H9 (cell line): Measurements from ENCODE around the gene LENG9. TPM values are rescaled to one million over a fixed set of nuclear protein-coding genes. Genes with fewer than 3 reads are reported as not detected.
A peak's percentile ranks its signal among the peaks of the same experiment; 100 is the strongest.
"Not testable (repeated sequence)": the region's sequence is repeated elsewhere in the genome, so short reads cannot be mapped to it uniquely, and the experiment has no call there.

Experiments
- DNase-seq: peaks from one replicate; pipeline ENCODE4 v3.0.0-alpha.2; 2017
- H2AFZ ChIP-seq: one replicate; pipeline ENCODE4 v1.6.1; 2013; ENCODE audit warnings: mild to moderate bottlenecking, low read length, control low read depth, moderate library complexity
- H2AK5ac ChIP-seq: 2 replicates; pipeline ENCODE4 v1.6.1; 2013; ENCODE audit warnings: low read length, control low read depth, mixed read lengths; ENCODE audit not compliant: insufficient read length
- H2BK120ac ChIP-seq: one replicate; pipeline ENCODE4 v1.6.1; 2013; ENCODE audit warnings: low read depth, mild to moderate bottlenecking, low read length, control low read depth, inconsistent platforms; ENCODE audit not compliant: poor library complexity, severe bottlenecking
- H2BK12ac ChIP-seq: 2 replicates; pipeline ENCODE4 v1.6.1; 2013; ENCODE audit warnings: low read length, control low read depth, mixed read lengths, low read depth; ENCODE audit not compliant: insufficient read length
- H2BK15ac ChIP-seq: 2 replicates; pipeline ENCODE4 v1.6.1; 2013; ENCODE audit warnings: low read depth, low read length, control low read depth
- H2BK20ac ChIP-seq: one replicate; pipeline ENCODE4 v1.6.1; 2013; ENCODE audit warnings: low read depth, mild to moderate bottlenecking, low read length, control low read depth, inconsistent platforms; ENCODE audit not compliant: poor library complexity, severe bottlenecking
- H2BK5ac ChIP-seq: 2 replicates; pipeline ENCODE4 v1.6.1; 2013; ENCODE audit warnings: low read length, control low read depth, mixed read lengths; ENCODE audit not compliant: insufficient read length
- H3K14ac ChIP-seq: 2 replicates; pipeline ENCODE4 v1.6.1; 2013; ENCODE audit warnings: low read length, control low read depth; ENCODE audit not compliant: insufficient read depth
- H3K18ac ChIP-seq: 2 replicates; pipeline ENCODE4 v1.6.1; 2013; ENCODE audit warnings: low read depth, mild to moderate bottlenecking, mixed read lengths, low read length, control low read depth; ENCODE audit not compliant: insufficient read length
- H3K23ac ChIP-seq: 2 replicates; pipeline ENCODE4 v1.6.1; 2013; ENCODE audit warnings: low read length, control low read depth, mixed read lengths, low read depth; ENCODE audit not compliant: insufficient read length
- H3K23me2 ChIP-seq: 2 replicates; pipeline ENCODE4 v1.6.1; 2013; ENCODE audit warnings: low read depth, mild to moderate bottlenecking, mixed read lengths, low read length, control low read depth; ENCODE audit not compliant: insufficient read length, poor library complexity, severe bottlenecking
- H3K27ac ChIP-seq: 2 replicates; pipeline ENCODE4 v1.5.1; 2013; ENCODE audit warnings: low read length, control low read depth, mixed read lengths, low read depth; ENCODE audit not compliant: insufficient read length
- H3K27me3 ChIP-seq: 2 replicates; pipeline ENCODE4 v1.6.1; 2013; ENCODE audit warnings: low read length, control low read depth, inconsistent platforms; ENCODE audit not compliant: insufficient read depth
- H3K4ac ChIP-seq: 2 replicates; pipeline ENCODE4 v1.6.1; 2013; ENCODE audit warnings: low read depth, mild to moderate bottlenecking, control low read depth, inconsistent platforms, low read length, moderate library complexity
- H3K4me1 ChIP-seq: 2 replicates; pipeline ENCODE4 v1.6.1; 2013; ENCODE audit warnings: low read length, control low read depth, inconsistent platforms; ENCODE audit not compliant: insufficient read depth
- H3K4me2 ChIP-seq: 2 replicates; pipeline ENCODE4 v1.6.1; 2013; ENCODE audit warnings: low read length, control low read depth, mixed read lengths; ENCODE audit not compliant: insufficient read length, insufficient read depth
- H3K56ac ChIP-seq: 2 replicates; pipeline ENCODE4 v1.6.1; 2013; ENCODE audit warnings: low read depth, mild to moderate bottlenecking, mixed read lengths, low read length, control low read depth; ENCODE audit not compliant: insufficient read length
- H3K79me1 ChIP-seq: 2 replicates; pipeline ENCODE4 v1.6.1; 2013; ENCODE audit warnings: low read depth, mild to moderate bottlenecking, moderate library complexity, low read length, control low read depth, inconsistent platforms; ENCODE audit not compliant: insufficient read depth, poor library complexity, severe bottlenecking
- H3K79me2 ChIP-seq: 2 replicates; pipeline ENCODE4 v1.6.1; 2013; ENCODE audit warnings: low read length, control low read depth, inconsistent platforms; ENCODE audit not compliant: insufficient read depth
- H3K9ac ChIP-seq: 2 replicates; pipeline ENCODE4 v1.6.1; 2013; ENCODE audit warnings: low read length, control low read depth, mixed read lengths; ENCODE audit not compliant: insufficient read length; ENCODE audit errors: extremely low read depth
- H3K9me3 ChIP-seq: one replicate; pipeline ENCODE4 v1.6.1; 2013; ENCODE audit warnings: low read depth, low read length, inconsistent platforms; ENCODE audit not compliant: control insufficient read depth
- H3T11ph ChIP-seq: one replicate; pipeline ENCODE4 v1.6.1; 2013; ENCODE audit warnings: mild to moderate bottlenecking, low read length, control low read depth, inconsistent platforms
- H4K20me1 ChIP-seq: one replicate; pipeline ENCODE4 v1.6.1; 2013; ENCODE audit not compliant: control insufficient read depth, insufficient read length, insufficient read depth
- H4K5ac ChIP-seq: 2 replicates; pipeline ENCODE4 v1.6.1; 2013; ENCODE audit warnings: low read depth, mild to moderate bottlenecking, mixed read lengths, low read length, control low read depth; ENCODE audit not compliant: insufficient read length
- H4K8ac ChIP-seq: replicated peaks from 2 replicates; pipeline ENCODE4 v1.6.1; 2013; ENCODE audit warnings: low read length, control low read depth, mixed read lengths, low read depth; ENCODE audit not compliant: insufficient read length
- H4K91ac ChIP-seq: 2 replicates; pipeline ENCODE4 v1.6.1; 2013; ENCODE audit warnings: low read depth, mild to moderate bottlenecking, moderate library complexity, mixed read lengths, low read length, control low read depth; ENCODE audit not compliant: insufficient read length
- H3K27ac Mint-ChIP-seq, 3 experiments: 2 replicates in 2 of 3; 3 replicates in 1 of 3; pipeline ENCODE4 v1.8.0; 2020 to 2021; ENCODE audit warnings: mixed read lengths in 3 of 3, mild to moderate bottlenecking in 1 of 3, moderate library complexity in 1 of 3
- H3K27me3 Mint-ChIP-seq: 2 replicates; pipeline ENCODE4 v1.8.0; 2021; ENCODE audit warnings: low read depth, mild to moderate bottlenecking, moderate library complexity, mixed read lengths
- H3K36me3 Mint-ChIP-seq, 3 experiments: 2 replicates in 2 of 3; 3 replicates in 1 of 3; pipeline ENCODE4 v1.8.0; 2020 to 2021; ENCODE audit warnings: low read depth in 3 of 3, mixed read lengths in 3 of 3; ENCODE audit not compliant: insufficient read depth in 1 of 3
- H3K4me1 Mint-ChIP-seq, 2 experiments: 2 replicates each; pipeline ENCODE4 v1.8.0; 2020; ENCODE audit warnings: mixed read lengths in 2 of 2
- H3K4me3 Mint-ChIP-seq, 2 experiments: 2 replicates in 1 of 2; 3 replicates in 1 of 2; pipeline ENCODE4 v1.8.0; 2020 to 2021; ENCODE audit warnings: mild to moderate bottlenecking in 2 of 2, mixed read lengths in 2 of 2, moderate library complexity in 1 of 2
- H3K9me3 Mint-ChIP-seq, 2 experiments: 2 replicates in 1 of 2; 3 replicates in 1 of 2; pipeline ENCODE4 v1.8.0; 2020; ENCODE audit warnings: mild to moderate bottlenecking in 2 of 2, mixed read lengths in 2 of 2, moderate library complexity in 1 of 2
- WGBS: extraction: QIAGEN DNeasy Blood & Tissue Kit; methylation state at CpG from one replicate; pipeline ENCODE4 v1.1.7; 2013; ENCODE audit warnings: missing lambda C conversion rate, low lambda C conversion rate, mixed read lengths; ENCODE audit not compliant: insufficient read length; ENCODE audit errors: extremely low coverage; 5-methylcytosine and 5-hydroxymethylcytosine counted together
- long read RNA-seq: library from polyadenylated mRNA; unstranded; transcript quantifications from one replicate; pipeline ENCODE4 v2.0.0, GENCODE V29; 2020
- total RNA-seq: library from RNA; stranded (reverse); gene quantifications from 2 replicates; pipeline ENCODE4 v1.2.1, GENCODE V29; 2021
- TF ChIP-seq, protein P1 (sequence below): fragments of 200-600 bp; sonication (generic); conservative IDR thresholded peaks from 3 replicates; pipeline ENCODE4 v1.8.0; 2021; ENCODE audit warnings: antibody characterized with exemption, mild to moderate bottlenecking

LENG9 gene
- total RNA-seq = 3.7 and 3.8 TPM in 2 replicates
- long read RNA-seq, partial matches to known transcripts = 0 of 1 reads
- long read RNA-seq, other reads (novel, unspliced or antisense) = 0 of 1 reads

DNA sequence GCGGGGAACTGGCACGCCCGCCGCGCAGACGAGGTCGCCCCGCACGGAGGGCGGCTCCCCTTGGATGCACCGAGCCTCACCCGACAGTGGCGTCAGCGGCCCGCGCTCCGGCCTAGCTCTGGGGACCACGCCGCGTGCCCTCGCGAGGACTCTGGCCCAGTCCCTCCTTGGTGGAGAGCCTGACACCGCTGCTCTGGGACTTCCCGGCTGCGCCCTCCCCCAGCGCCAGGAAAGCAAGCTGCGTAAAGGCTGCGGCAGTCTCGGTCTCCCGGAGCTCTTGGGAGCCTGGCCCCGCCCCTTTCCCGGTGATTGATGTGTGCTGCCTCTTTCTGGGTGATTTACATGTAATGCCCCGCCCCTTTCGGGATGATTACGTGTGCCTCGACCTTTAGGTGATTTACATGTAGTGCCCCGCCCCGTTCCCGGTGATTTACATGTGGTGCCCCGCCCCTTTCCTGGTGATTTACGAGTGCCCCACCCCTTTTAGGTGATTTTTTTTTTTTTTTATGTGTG lies at the start of gene LENG9:
Gene LENG9 (minus strand): TSS at position 248 of the 513 bp plus-strand sequence. CDS start 252 bp downstream, outside the sequence.
- no peak within 1 kb of the TSS for H2BK5ac ChIP-seq
- H3K18ac ChIP-seq = peak within 1 kb of the TSS; percentile 90
- H3K9ac ChIP-seq = peak within 1 kb of the TSS; percentile 60
- TF ChIP-seq, protein P1, sequence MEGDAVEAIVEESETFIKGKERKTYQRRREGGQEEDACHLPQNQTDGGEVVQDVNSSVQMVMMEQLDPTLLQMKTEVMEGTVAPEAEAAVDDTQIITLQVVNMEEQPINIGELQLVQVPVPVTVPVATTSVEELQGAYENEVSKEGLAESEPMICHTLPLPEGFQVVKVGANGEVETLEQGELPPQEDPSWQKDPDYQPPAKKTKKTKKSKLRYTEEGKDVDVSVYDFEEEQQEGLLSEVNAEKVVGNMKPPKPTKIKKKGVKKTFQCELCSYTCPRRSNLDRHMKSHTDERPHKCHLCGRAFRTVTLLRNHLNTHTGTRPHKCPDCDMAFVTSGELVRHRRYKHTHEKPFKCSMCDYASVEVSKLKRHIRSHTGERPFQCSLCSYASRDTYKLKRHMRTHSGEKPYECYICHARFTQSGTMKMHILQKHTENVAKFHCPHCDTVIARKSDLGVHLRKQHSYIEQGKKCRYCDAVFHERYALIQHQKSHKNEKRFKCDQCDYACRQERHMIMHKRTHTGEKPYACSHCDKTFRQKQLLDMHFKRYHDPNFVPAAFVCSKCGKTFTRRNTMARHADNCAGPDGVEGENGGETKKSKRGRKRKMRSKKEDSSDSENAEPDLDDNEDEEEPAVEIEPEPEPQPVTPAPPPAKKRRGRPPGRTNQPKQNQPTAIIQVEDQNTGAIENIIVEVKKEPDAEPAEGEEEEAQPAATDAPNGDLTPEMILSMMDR = no peak
- H4K5ac ChIP-seq = no peak within 1 kb of the TSS
- peak within 1 kb of the TSS; percentile 89 for H2BK120ac ChIP-seq
- H3K4me2 ChIP-seq = peak within 1 kb of the TSS; percentile 45
- no peaks in the 10 kb centered on the region for H3K79me1 ChIP-seq
- no peaks in the 10 kb centered on the region for H3K79me2 ChIP-seq
- peak within 1 kb of the TSS; percentile 47 for H3K27ac ChIP-seq
- no peak within 1 kb of the TSS for H3T11ph ChIP-seq
- Mint-ChIP-seq H3K9me3 (peaks cover 2 to 3% of the 10 kb centered on the region in 2 experiments; a peak in 1 of 5 replicates), H3K27me3 (peaks cover 24% of the 10 kb centered on the region), H3K4me3 (peak within 1 kb of the TSS; percentile 75 to 84), H3K4me1 (peaks cover 7% of the 10 kb centered on the region in 2 experiments; a peak in 3 of 4 replicates), H3K27ac (peak within 1 kb of the TSS; percentile 77 to 100 (median 99); a peak in 6 of 7 replicates), H3K36me3 (peaks cover 13 to 30% (median 29%) of the 10 kb centered on the region in 3 experiments; a peak in 6 of 7 replicates)
- H4K20me1 ChIP-seq = no peaks in the 10 kb centered on the region
- H3K4me1 ChIP-seq = no peaks in the 10 kb centered on the region
- no peak within 1 kb of the TSS for H2AFZ ChIP-seq
- peaks cover 11% of the 10 kb centered on the region for H3K23me2 ChIP-seq
- no peak within 1 kb of the TSS for H2AK5ac ChIP-seq
- H2BK12ac ChIP-seq = no peak within 1 kb of the TSS
- no peak within 1 kb of the TSS for H2BK15ac ChIP-seq
- no peak within 1 kb of the TSS for H4K8ac ChIP-seq
- no peaks in the 10 kb centered on the region for H3K9me3 ChIP-seq
- H3K27me3 ChIP-seq = no peaks in the 10 kb centered on the region; the same call in 1 of the 2 replicates
- no CpG with 5 or more reads among the region's 41 CpGs for WGBS
- peak within 1 kb of the TSS; percentile 92 for H3K14ac ChIP-seq
- H3K56ac ChIP-seq = no peak within 1 kb of the TSS
- no peak within 1 kb of the TSS for H4K91ac ChIP-seq
- no peak within 1 kb of the TSS for H3K4ac ChIP-seq
- DNase-seq = peak; percentile 99
- H2BK20ac ChIP-seq = no peak within 1 kb of the TSS
- H3K23ac ChIP-seq = no peak within 1 kb of the TSS

GRCh38 chr19:54509200-54509940 lies 45.8 kb upstream of the LENG9 start:
- H3K18ac ChIP-seq, H3K27me3 Mint-ChIP-seq: not testable (repeated sequence)

More at GRCh38 chr19:54509200-54509940, 45.8 kb upstream of the LENG9 start:
- not testable (repeated sequence) for H4K5ac ChIP-seq, H3K23me2 ChIP-seq, H3K4me2 ChIP-seq, H2AFZ ChIP-seq, H4K8ac ChIP-seq, H3K4me1 ChIP-seq, H2BK20ac ChIP-seq, H3K27me3 ChIP-seq, H3K79me2 ChIP-seq, H2BK5ac ChIP-seq, H2BK12ac ChIP-seq, H3K14ac ChIP-seq, H2BK120ac ChIP-seq, H3K9ac ChIP-seq, H3K27ac ChIP-seq, H3K79me1 ChIP-seq, H2BK15ac ChIP-seq, DNase-seq, H3K56ac ChIP-seq, H3K23ac ChIP-seq, H3K4ac ChIP-seq, H3K27ac Mint-ChIP-seq, H3T11ph ChIP-seq, H3K4me1 Mint-ChIP-seq, H3K4me3 Mint-ChIP-seq, H2AK5ac ChIP-seq, H4K20me1 ChIP-seq, H4K91ac ChIP-seq
- H3K9me3 ChIP-seq = peaks cover 33% of the 10 kb centered on the region
- WGBS = no CpG with 5 or more reads among the region's 21 CpGs
- Mint-ChIP-seq H3K9me3 (peaks cover 71 to 84% of the 10 kb centered on the region in 2 experiments), H3K36me3 (peaks cover 2 to 28% (median 11%) of the 10 kb centered on the region in 3 experiments; a peak in 6 of 7 replicates)
